ENCODE data around the gene SERINC5. TPM values are rescaled to one million over a fixed set of nuclear protein-coding genes. Genes with fewer than 3 reads are reported as not detected.

Gene SERINC5
- polyA plus RNA-seq, 3 donors: 5.0 to 35.9 (median 7.3) TPM

DNA sequence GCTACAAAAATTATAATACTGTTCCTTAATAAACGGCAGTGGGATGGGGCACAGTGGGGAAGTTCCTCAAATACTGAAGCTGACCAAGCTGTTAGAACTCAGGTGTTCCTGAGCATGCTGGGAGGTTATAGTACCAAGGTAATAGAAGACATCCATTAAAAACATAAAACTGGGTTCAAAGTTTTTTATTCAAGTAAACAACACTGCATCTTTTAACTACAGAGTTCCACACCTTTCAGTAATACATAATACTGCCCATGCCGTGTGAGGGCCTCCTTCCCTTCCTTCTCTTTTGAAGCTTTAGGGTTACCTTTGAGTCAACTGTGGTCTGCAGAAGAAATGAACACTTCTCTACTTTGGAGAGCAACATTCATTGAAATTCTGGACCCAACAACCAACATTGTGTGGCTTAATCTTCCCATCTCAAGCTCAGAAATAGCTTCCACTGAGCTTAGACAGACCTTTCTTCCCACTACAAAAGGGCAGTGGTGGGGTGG is 43.6 kb downstream of the SERINC5 start:
- WGBS (ENCODE audit: insufficient coverage): no CpG with 5 or more reads among the region's 2 CpGs
- Mint-ChIP-seq H3K27me3 (ENCODE audit: low read depth in 3 of 3) (peaks cover 0 to 3% (median 3%) of the 10 kb centered on the region in 3 donors), H3K9me3 (peaks cover 0 to 3% (median 0%) of the 10 kb centered on the region in 7 donors), H3K4me1 (peaks cover 37% of the 10 kb centered on the region), H3K27ac (peak overlapping the region in 1 of 7 donors; percentile 4), H3K4me3 (no peak overlapping the region), H3K36me3 (peaks cover 8 to 9% of the 10 kb centered on the region in 2 donors)
- H3K27ac ChIP-seq (ENCODE audit: low read depth in 1 of 2, low read length in 2 of 2): no peak overlapping the region
- no peak overlapping the region for H2AFZ ChIP-seq (ENCODE audit: insufficient read depth, low read depth, low read length, poor library complexity, severe bottlenecking)
- H4K20me1 ChIP-seq (ENCODE audit: insufficient read depth, low read length): peaks cover 86% of the 10 kb centered on the region
- peaks cover 14 to 27% of the 10 kb centered on the region in 2 donors for H3K4me1 ChIP-seq (ENCODE audit: control insufficient read depth in 1 of 2, insufficient read depth in 2 of 2, low read length in 2 of 2)
- peaks cover 0 to 10% of the 10 kb centered on the region in 2 donors for H3K36me3 ChIP-seq (replicated peaks in 1 of 2; ENCODE audit: control insufficient read depth in 1 of 2, insufficient read depth in 2 of 2, low read length in 2 of 2)
- peaks cover 60% of the 10 kb centered on the region for H3K79me2 ChIP-seq (ENCODE audit: insufficient read depth, low read length)
- H3K9me3 ChIP-seq (replicated peaks in 1 of 2; ENCODE audit: control insufficient read depth in 1 of 2, insufficient read depth in 1 of 2, low read length in 2 of 2): no peaks in the 10 kb centered on the region
- TF ChIP-seq, protein P1, sequence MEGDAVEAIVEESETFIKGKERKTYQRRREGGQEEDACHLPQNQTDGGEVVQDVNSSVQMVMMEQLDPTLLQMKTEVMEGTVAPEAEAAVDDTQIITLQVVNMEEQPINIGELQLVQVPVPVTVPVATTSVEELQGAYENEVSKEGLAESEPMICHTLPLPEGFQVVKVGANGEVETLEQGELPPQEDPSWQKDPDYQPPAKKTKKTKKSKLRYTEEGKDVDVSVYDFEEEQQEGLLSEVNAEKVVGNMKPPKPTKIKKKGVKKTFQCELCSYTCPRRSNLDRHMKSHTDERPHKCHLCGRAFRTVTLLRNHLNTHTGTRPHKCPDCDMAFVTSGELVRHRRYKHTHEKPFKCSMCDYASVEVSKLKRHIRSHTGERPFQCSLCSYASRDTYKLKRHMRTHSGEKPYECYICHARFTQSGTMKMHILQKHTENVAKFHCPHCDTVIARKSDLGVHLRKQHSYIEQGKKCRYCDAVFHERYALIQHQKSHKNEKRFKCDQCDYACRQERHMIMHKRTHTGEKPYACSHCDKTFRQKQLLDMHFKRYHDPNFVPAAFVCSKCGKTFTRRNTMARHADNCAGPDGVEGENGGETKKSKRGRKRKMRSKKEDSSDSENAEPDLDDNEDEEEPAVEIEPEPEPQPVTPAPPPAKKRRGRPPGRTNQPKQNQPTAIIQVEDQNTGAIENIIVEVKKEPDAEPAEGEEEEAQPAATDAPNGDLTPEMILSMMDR (IDR thresholded peaks at IDR 0.05): no peak
- H3K4me2 ChIP-seq (replicated peaks; ENCODE audit: extremely low read depth, low read length, poor library complexity, severe bottlenecking): no peak overlapping the region
- no peaks in the 10 kb centered on the region for H3K27me3 ChIP-seq (ENCODE audit: control insufficient read depth in 2 of 2, insufficient read depth in 2 of 2, low read length in 2 of 2)
- H3K4me3 ChIP-seq (replicated peaks in 1 of 3; ENCODE audit: low read depth in 2 of 3, low read length in 3 of 3): no peak overlapping the region
- intact Hi-C loops (cut with micrococcal nuclease): no loop called here
- DNase-seq: no peak
- H3K9ac ChIP-seq (ENCODE audit: insufficient read depth, low read length, poor library complexity, severe bottlenecking): no peak overlapping the region

DNA sequence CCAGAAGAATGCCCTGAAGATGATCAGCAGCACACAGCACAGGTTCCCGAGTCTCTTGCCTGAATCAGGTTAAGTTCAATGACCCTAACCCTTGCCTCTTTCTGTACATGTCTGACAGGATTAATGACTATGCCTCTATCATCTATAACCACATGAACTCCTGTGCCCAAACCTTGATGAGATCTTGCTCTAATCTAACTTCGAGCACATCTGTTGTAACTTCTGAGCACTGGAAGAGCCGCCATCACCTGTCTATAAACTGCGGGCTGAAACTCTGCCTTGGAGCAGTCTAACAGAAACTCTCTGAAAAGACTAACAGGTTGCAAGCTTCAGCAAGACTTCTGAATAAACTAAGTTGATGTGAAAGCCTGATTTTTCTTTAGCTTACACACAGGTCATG is 44.5 kb downstream of the SERINC5 start:
- Histone ChIP-seq H3K27me3 (ENCODE audit: control insufficient read depth in 2 of 2, insufficient read depth in 2 of 2, low read length in 2 of 2) (no peaks in the 10 kb centered on the region), H3K4me2 (replicated peaks; ENCODE audit: extremely low read depth, low read length, poor library complexity, severe bottlenecking) (no peak overlapping the region), H3K9ac (ENCODE audit: insufficient read depth, low read length, poor library complexity, severe bottlenecking) (no peak overlapping the region), H3K4me3 (replicated peaks in 1 of 3; ENCODE audit: low read depth in 2 of 3, low read length in 3 of 3) (no peak overlapping the region), H3K79me2 (ENCODE audit: insufficient read depth, low read length) (peaks cover 57% of the 10 kb centered on the region), H3K9me3 (replicated peaks in 1 of 2; ENCODE audit: control insufficient read depth in 1 of 2, insufficient read depth in 1 of 2, low read length in 2 of 2) (no peaks in the 10 kb centered on the region), H3K4me1 (ENCODE audit: control insufficient read depth in 1 of 2, insufficient read depth in 2 of 2, low read length in 2 of 2) (peaks cover 14 to 27% of the 10 kb centered on the region in 2 donors), H4K20me1 (ENCODE audit: insufficient read depth, low read length) (peaks cover 85% of the 10 kb centered on the region), H3K36me3 (replicated peaks in 1 of 2; ENCODE audit: control insufficient read depth in 1 of 2, insufficient read depth in 2 of 2, low read length in 2 of 2) (peaks cover 0 to 10% of the 10 kb centered on the region in 2 donors), H3K27ac (ENCODE audit: low read depth in 1 of 2, low read length in 2 of 2) (no peak overlapping the region), H2AFZ (ENCODE audit: insufficient read depth, low read depth, low read length, poor library complexity, severe bottlenecking) (no peak overlapping the region)
- WGBS (ENCODE audit: insufficient coverage): 100% methylated on average over 2 of the region's 4 CpGs
- H3K27me3 Mint-ChIP-seq (ENCODE audit: low read depth in 3 of 3): peaks cover 0 to 6% (median 2%) of the 10 kb centered on the region in 3 donors
- H3K36me3 Mint-ChIP-seq: peaks cover 8 to 9% of the 10 kb centered on the region in 2 donors
- TF ChIP-seq, protein P1 (IDR thresholded peaks at IDR 0.05): no peak
- peaks cover 41% of the 10 kb centered on the region for H3K4me1 Mint-ChIP-seq
- no peak overlapping the region for H3K27ac Mint-ChIP-seq
- H3K4me3 Mint-ChIP-seq: no peak overlapping the region
- no peak for DNase-seq
- intact Hi-C loops (cut with micrococcal nuclease): no loop called here
- H3K9me3 Mint-ChIP-seq: peaks cover 0 to 3% (median 0%) of the 10 kb centered on the region in 7 donors
